Measurements from ENCODE around the gene MCF2L2.

GRCh38 chr3:183262875-183263378 is 165.5 kb downstream of the MCF2L2 start:
- TF ChIP-seq CTCF (IDR thresholded peaks at IDR 0.05; ENCODE audit: low read depth, low read length) (no peak), POLR2A (IDR thresholded peaks at IDR 0.05; ENCODE audit: extremely low read depth, insufficient read length) (no peak)

All from NB4 (cell line).